ENCODE data around the gene ZNF518A.
"Not testable (repeated sequence)": the region's sequence is repeated elsewhere in the genome, so short reads cannot be mapped to it uniquely, and the experiment has no call there.

The ZNF518A gene

DNA sequence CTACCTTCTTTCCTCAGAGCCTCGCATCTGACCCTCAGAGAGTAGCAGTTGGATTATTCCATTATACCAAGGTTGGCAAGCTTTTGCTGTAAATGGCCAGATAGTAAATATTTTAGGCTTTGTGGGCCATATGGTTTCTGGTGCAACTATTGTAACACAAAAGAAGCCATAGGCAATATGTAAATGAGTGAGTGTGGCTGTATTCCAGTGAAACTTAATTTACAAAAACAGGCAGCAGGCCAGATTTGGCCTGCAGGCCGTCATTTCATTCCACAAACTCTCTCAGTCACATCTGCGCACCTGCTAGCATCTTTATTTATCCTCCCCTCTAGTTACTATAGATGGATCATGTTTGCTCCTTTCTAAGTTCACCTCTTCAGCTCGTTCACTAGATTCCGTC lies 6.7 kb downstream of the ZNF518A start:
- DNase-seq (ENCODE audit: low read depth, low spot score), result no peak

DNA sequence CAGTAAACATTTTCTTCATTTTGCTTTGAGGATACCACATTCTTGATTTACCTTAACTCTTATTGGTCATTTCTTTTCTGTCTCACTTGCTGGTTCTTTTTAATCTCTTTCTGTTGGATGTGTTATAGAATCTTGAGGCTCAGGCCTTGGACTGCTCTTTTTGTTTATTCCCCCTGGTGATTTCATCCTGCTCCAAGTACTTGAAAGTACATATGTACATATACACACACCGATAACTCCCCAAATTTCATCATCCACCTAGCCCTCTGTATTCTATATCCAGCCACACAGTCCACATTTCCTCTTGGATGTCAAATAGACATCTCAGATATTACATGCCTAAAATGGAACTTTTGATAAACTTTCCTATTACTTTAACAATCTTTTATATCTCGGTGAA lies 7.5 kb downstream of the ZNF518A start:
- no peak for DNase-seq (ENCODE audit: low read depth, low spot score)

DNA sequence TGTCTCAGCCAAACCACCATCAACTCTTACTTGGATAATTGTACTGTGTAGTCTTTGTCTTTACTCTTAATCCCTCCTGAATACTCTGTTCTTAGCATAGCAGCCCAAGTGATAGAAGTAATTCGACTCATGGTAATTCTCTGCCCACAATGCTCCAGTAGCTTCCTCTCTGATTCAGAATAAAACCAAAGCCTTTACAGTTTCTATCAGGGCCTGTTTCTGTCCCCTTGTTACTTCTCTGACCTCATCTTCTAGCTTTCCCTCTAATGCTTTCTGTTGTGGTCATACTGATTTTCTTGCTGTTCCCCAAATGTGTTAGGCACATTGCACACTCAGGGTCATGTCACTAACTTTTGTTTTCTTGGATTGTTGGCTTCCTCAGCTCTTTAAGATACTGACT lies 8.0 kb downstream of the ZNF518A start:
- DNase-seq (ENCODE audit: low read depth, low spot score), result no peak

DNA sequence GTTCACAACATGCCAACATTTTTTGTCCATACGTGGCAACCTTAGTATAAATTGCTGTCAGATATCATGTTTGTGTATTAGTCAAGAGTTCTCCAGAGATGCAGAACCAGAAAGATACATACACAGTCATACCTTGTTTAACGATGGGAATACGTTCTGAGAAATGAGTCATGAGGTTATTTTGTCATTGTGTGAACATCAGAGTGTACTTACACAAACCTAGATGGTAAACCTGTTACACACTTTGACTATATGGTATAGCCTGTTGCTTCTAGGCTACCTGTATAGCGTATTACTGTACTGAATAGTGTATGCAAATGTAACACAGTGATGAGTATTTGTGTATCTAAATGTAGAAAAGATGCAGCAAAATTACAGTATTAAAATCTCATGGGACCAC lies 22.3 kb downstream of the ZNF518A start:
- DNase-seq (ENCODE audit: low read depth, low spot score), result no peak

DNA sequence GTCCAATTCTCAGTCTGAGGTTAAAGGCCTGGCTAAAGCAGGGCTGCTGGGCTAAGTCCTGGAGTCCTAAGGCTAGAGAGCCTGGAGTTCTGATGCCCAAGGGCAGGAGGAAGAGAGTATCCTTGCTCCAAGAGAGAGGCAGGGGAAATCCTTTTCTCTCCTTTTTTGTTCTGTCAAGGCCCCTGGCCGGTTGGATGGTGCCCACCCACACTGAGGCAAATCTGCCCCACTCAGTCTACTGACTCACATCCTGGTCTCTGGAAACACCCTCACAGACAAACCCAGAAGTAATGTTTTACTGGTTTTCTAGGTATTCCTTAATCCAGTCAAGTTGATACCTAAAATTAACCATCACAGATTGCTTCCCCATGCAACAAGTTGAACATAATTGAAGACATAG lies 23.0 kb downstream of the ZNF518A start:
- no peak for DNase-seq (ENCODE audit: low read depth, low spot score)

DNA sequence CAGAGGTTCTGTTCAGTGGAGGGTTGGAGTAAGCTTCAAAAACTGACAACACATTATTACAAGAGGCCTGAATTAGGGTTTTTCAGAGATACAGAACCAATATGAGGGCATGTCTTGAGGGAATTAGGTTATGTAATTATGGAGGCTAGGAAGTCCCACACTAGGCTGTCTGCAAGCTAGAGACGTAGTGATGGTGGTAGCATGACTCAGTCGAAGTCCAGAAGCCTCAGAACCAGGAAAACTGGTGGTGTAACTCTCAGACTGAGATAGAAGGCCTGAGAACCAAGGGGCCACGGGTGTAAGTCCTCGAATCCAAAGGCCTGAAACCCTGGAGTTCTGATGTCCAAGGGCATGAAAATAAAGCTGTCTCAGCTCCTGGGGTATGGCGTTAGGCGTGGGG lies 35.6 kb downstream of the ZNF518A start:
- DNase-seq (ENCODE audit: low read depth, low spot score), result no peak

DNA sequence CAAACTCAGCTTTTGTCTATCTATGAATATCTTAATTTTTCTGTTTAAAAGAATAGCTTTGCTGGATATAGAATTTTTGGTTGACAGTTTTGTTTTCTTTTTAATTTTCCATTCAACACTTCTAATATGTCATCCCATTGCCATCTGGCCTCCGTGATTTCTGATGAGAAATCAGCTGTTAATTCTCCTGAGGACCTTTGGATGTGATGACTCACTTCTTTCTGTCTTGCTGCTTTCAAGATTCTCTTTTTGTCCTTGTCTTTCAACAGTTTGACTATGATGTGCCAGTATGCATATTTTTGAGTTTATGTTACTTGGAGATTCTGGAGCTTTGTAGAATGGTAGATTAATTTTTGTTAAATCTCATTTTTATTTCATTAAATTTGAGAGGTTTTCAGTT lies 38.4 kb downstream of the ZNF518A start:
- no peak for DNase-seq (ENCODE audit: low read depth, low spot score)

DNA sequence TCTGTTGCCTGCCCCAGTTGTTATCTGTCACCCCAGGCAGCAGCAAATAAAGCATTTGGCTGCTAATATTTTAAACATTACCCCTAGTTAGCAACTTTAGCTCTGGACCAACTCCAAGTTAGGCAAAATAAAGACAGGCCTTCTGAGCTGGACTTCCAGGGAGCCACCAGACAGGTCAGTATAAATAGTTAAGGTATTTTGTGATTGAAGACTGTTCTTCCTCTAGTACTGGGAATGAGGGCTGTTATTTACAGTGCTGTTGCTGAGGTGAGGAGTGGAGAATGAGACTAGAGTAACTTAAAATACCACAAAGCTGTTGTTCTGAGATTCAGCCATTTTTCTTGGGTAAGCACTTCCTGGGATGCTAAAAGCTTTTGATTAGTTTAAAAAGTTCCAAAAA lies 40.1 kb downstream of the ZNF518A start:
- no peak for DNase-seq (ENCODE audit: low read depth, low spot score)

DNA sequence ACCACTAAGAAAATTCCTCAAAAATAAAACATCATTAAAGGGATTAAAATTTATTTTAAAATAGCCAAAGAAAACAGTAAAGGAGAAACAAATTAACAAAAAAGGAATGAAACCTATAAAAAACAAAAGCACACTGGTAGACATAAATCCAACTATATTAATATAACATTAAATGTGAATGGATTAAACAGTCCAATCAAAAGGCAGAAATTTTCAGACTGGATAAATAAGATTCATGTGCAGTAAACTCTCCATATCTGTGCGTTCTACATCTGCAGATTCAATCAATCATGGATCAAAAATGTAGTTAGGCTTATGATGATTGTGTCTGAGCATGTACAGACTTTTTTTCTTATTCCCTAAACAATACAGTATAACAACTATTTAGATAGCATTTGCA lies 42.6 kb downstream of the ZNF518A start:
- DNase-seq (ENCODE audit: low read depth, low spot score), result no peak

DNA sequence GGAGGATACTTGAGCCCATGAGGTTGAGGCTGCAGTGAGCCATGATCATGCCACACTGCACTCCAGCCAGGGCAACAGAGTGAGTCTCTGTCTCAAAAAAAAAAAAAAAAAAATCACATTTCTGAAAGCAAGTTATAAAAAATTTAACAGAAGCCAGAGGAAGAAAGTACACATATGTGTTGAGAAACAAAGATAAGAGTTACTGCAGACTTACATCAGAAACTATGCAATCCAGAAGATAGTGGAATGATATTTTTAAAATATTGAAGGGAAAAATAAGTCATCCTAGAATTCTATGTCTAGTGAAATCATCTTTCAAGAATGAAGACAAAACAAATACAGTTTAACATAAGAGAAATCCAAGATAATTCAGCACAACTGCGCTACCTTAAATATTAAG lies 46.9 kb downstream of the ZNF518A start:
- DNase-seq (ENCODE audit: low read depth, low spot score), result no peak

DNA sequence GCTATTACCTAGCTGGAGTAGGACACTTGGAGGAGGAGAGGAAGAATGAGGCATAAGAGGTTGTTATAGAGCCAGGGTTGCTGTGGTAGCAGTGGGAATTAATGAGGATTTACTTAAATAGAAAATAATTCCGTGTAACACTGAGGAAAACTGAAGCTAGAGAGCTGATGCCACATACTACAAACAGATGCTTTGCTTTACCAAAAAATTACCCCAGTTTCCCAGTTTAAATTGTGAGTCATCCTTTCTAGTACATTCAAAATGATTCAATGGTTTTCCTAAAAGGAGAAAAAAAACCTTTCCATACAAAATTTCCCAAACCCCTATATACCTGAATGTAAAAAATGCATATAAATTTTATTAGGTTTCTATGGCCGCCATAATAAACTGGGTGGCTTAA lies 58.3 kb downstream of the ZNF518A start:
- no peak for DNase-seq (ENCODE audit: low read depth, low spot score)

DNA sequence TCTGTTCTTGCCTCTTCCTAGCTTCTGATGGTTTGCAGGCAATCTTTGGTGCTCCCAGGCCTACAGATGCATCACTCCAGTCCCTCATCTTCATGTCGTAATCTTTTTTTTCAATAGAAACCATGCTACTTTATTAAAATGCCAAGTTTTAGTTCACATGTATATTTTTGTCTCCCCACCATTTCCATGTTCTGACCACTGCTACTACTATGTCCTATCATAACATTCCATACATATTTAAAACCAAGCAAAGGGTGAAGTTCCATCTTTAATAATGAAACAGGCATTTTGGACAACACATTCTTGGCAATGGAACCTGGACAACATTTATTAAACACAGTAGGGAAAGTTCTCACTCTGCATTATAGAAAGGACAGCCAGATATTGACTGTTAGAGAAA lies 58.8 kb downstream of the ZNF518A start:
- no peak for DNase-seq (ENCODE audit: low read depth, low spot score)

DNA sequence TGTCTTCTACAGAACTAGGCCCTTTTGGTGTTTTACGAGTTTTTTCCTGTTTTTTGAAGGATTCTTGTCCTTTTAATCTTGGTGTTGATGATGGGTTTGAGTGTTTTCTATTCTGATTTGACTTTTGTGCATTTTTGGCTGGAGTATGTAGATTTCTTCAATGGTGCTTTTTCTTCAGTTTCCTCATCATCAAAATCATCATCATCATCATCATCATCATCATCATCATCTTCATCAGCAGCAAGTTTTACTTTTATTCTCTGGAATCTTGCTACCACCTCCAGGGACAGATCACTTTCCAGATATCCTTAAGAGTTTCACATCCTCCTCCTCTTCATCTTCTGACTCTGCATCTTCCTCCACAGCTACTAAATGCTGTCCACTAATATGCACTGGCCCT lies 59.4 kb downstream of the ZNF518A start:
- not testable (repeated sequence) for DNase-seq (ENCODE audit: low read depth, low spot score)

DNA sequence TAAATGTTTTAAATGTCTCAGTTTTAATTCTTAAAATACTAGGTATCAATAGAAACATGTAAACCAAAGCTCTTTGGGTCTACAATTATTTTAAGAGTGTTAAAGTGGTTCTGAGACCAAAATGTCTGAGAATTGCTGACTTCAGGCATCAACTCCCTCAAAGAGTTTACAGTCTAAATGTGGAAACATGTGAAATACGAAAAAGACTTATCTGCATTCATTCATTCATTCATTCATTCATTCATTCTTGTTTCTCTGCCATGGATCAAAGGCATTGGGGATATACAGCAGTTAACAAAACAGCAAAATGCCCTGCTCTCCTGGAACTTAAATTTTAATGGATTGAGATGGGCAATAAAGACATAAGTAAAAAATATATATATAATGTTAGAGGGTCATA lies 71.4 kb downstream of the ZNF518A start:
- DNase-seq (ENCODE audit: low read depth, low spot score), result no peak

DNA sequence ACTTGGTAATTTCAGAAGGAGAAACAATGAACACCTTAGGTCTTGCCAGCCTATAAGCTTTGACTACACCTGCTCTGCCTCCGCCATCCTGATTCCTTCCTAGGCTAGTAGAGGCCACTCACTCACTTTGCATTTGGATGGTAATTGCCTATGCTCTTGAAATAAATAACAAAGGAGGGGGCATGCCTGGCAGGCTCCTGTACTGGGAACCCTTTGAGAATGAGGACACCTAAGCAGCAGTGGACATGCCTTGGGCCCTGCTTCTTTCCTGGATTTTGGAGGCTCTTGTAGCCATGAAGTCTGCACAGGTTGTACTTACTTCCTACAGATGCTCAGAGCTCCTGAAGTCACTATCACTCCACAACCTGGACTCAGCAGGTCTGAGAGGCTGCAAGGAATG lies 75.5 kb downstream of the ZNF518A start:
- no peak for DNase-seq (ENCODE audit: low read depth, low spot score)

DNA sequence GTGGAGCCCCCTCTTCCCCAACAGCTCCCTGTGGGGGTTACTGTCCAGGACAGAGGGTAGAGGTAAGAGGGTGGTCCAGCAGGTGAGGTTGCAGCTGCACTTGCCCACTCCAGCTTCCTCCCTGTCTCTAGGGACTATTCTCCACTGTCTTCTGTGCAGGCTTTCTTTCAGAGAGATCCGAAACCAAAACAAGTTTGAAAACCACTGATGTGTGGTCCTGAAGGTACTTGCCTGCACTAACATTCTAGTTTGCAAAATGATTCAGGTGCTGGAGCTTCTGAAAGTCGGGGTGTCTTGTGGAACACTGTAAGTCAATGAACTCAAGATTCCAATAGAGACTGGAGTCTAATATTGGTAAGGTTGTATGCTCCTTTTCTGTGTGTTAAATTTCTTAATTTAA lies 78.2 kb downstream of the ZNF518A start:
- DNase-seq (ENCODE audit: low read depth, low spot score), result no peak

DNA sequence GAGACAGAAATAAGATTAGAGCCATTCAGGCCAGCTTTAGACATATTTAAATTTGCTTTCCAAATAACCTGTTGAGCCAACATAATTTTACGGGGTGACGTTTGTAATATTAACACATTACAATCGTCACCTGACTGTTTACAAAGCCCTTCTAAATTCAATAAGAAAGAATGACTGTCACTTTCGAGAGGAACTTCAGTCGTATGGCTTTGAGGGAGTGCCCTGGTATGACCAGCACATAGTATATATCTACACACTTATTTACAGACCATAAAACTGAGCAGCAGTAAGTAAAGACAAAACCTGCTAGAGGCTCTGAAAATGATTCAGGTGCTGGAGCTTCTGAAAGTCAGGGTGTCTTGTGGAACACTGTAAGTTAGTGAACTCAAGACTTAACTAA lies 78.8 kb downstream of the ZNF518A start:
- DNase-seq (ENCODE audit: low read depth, low spot score), result no peak

DNA sequence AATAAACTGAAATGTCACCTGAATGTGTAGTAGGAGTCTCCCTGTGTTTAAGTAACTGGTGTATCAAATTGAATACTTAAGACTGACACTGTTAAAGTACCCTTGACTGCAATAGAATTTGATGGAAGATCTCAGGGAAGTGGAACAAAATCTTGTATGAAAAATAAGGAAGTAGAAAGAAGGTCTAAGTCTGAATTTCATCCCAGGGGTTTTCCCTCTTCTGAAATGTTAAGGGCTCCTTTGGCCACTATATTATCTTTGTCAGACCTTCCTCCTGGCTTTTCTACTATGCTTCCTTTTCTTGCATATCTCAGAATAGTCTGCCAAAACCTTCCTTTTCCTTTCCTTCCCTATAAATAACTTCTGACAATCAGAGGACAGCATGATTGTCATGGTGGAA lies 81.7 kb downstream of the ZNF518A start:
- no peak for DNase-seq (ENCODE audit: low read depth, low spot score)

DNA sequence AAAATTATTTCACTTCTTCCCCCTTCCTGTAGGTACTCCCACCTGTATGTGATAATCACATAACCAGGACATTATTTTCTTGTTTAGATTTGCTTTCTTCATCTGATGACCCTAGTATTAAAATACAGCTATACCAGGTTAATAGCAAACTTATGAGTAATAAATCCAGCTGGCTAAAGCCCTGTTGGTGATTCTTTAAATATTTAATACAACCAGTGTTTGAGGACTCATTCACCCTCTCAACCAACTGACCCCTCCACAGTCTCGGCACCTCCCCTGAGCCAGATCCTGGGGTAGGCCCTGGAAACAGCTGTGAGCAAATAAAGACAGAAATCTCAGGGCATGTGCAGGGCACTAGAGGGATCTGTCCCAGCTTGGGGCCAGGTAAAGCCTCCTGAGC lies 82.8 kb downstream of the ZNF518A start:
- no peak for DNase-seq (ENCODE audit: low read depth, low spot score)
